Effector memory CD8-positive, alpha-beta T cell (primary cell): ENCODE results near the gene LTK.
A peak's percentile ranks its signal among the peaks of the same experiment; 100 is the strongest.

ENCODE experiments used
- ATAC-seq: fragments of 150-1000 bp; cut with Tn5 transposase; replicated peaks from 2 replicates; pipeline ENCODE4 v1.10.0; 2021; ENCODE audit warnings: mild to moderate bottlenecking, moderate library complexity
- DNase-seq, 3 experiments: peaks; one replicate each; pipeline ENCODE4 v3.0.0; 2021
- H3K27ac Mint-ChIP-seq, 2 donors: one replicate each; pipeline ENCODE4 v1.8.0; 2022; ENCODE audit warnings: mild to moderate bottlenecking in 2 of 2, mixed read lengths in 2 of 2, moderate library complexity in 2 of 2
- H3K27me3 Mint-ChIP-seq, 2 donors: one replicate each; pipeline ENCODE4 v1.8.0; 2022; ENCODE audit warnings: mixed read lengths in 2 of 2
- H3K36me3 Mint-ChIP-seq: one replicate; pipeline ENCODE4 v1.8.0; 2022; ENCODE audit warnings: mild to moderate bottlenecking, moderate library complexity, mixed read lengths; ENCODE audit not compliant: insufficient read depth
- H3K4me1 Mint-ChIP-seq, 2 donors: one replicate each; pipeline ENCODE4 v1.8.0; 2022; ENCODE audit warnings: low read depth in 2 of 2, mixed read lengths in 2 of 2
- H3K4me3 Mint-ChIP-seq, 2 donors: one replicate each; pipeline ENCODE4 v1.8.0; 2022; ENCODE audit warnings: mild to moderate bottlenecking in 2 of 2, mixed read lengths in 2 of 2, moderate library complexity in 2 of 2
- H3K9me3 Mint-ChIP-seq, 2 donors: one replicate each; pipeline ENCODE4 v1.8.0; 2022; ENCODE audit warnings: mixed read lengths in 2 of 2

LTK gene

GRCh38 chr15:41489641-41490040 lies 24.0 kb downstream of the LTK start:
- Mint-ChIP-seq H3K4me3 (no peak overlapping the region), H3K9me3 (no peaks in the 10 kb centered on the region), H3K27ac (no peak overlapping the region), H3K4me1 (peaks cover 13 to 20% of the 10 kb centered on the region in 2 donors), H3K36me3 (peaks cover 15% of the 10 kb centered on the region), H3K27me3 (peaks cover 0 to 20% of the 10 kb centered on the region in 2 donors)
- no peak for ATAC-seq
- DNase-seq: no peak

- H3K27ac Mint-ChIP-seq: peak overlapping the region; percentile 39 to 82
- peaks cover 0 to 18% of the 10 kb centered on the region in 2 donors for H3K27me3 Mint-ChIP-seq
- H3K4me3 Mint-ChIP-seq: no peak overlapping the region
- DNase-seq (no peak), ATAC-seq (peak; percentile 23)
- peaks cover 18% of the 10 kb centered on the region for H3K36me3 Mint-ChIP-seq
- peaks cover 22 to 27% of the 10 kb centered on the region in 2 donors for H3K4me1 Mint-ChIP-seq
- no peaks in the 10 kb centered on the region for H3K9me3 Mint-ChIP-seq
Measured at GRCh38 chr15:41487802-41488201, 25.8 kb downstream of the LTK start.

- Mint-ChIP-seq H3K4me3 (peak overlapping the region in 1 of 2 donors; percentile 19), H3K9me3 (no peaks in the 10 kb centered on the region), H3K27me3 (peaks cover 0 to 14% of the 10 kb centered on the region in 2 donors), H3K27ac (peak overlapping the region; percentile 39 to 82), H3K36me3 (peaks cover 18% of the 10 kb centered on the region), H3K4me1 (peaks cover 22 to 25% of the 10 kb centered on the region in 2 donors)
- no peak for DNase-seq
- no peak for ATAC-seq
Measured at GRCh38 chr15:41487381-41487780, 26.2 kb downstream of the LTK start.

GRCh38 chr15:41486286-41486685 lies 27.3 kb downstream of the LTK start:
- peaks cover 26% of the 10 kb centered on the region for H3K36me3 Mint-ChIP-seq
- H3K4me3 Mint-ChIP-seq: no peak overlapping the region
- no peak for ATAC-seq
- no peak overlapping the region for H3K27ac Mint-ChIP-seq
- peaks cover 22% of the 10 kb centered on the region in 2 donors for H3K4me1 Mint-ChIP-seq
- DNase-seq: no peak
- peaks cover 0 to 3% of the 10 kb centered on the region in 2 donors for H3K27me3 Mint-ChIP-seq
- H3K9me3 Mint-ChIP-seq: no peaks in the 10 kb centered on the region

DNA sequence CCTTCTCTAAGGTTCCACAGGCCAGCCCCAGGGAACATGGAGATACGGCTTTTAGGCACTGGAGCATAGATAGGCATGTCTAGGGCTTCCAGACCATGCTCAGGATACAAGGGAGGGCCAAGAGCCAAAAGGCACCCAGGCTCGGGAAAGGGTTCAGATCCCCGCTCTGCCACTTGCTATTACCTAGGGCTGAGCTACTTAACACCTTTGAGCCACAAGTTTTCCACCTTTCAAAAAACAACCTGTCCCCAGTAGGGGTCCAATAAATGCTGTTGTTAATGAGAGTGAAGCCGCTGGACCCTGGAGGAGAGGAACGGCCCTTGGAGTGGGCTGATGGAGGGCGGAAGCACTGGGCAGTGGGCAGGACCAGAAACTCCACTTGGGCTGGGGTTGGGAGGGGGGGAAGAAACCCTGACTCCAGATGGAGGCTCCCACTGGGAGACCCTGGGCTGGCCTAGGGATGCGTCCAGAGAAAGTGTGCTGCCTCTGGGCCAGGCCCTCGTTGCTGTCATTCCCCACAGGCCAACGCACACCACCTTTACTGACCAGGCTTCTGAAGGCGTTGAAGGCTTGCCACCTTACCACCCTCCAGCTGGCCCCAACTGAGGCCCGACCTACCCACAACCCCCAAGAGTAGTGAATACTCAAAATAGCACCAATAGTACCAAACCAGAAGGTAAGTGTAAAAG lies 28.5 kb downstream of the LTK start:
- Mint-ChIP-seq H3K27me3 (no peaks in the 10 kb centered on the region), H3K36me3 (peaks cover 31% of the 10 kb centered on the region), H3K4me1 (peaks cover 20 to 22% of the 10 kb centered on the region in 2 donors), H3K4me3 (no peak overlapping the region), H3K27ac (no peak overlapping the region), H3K9me3 (no peaks in the 10 kb centered on the region)
- ATAC-seq (no peak), DNase-seq (no peak)

DNA sequence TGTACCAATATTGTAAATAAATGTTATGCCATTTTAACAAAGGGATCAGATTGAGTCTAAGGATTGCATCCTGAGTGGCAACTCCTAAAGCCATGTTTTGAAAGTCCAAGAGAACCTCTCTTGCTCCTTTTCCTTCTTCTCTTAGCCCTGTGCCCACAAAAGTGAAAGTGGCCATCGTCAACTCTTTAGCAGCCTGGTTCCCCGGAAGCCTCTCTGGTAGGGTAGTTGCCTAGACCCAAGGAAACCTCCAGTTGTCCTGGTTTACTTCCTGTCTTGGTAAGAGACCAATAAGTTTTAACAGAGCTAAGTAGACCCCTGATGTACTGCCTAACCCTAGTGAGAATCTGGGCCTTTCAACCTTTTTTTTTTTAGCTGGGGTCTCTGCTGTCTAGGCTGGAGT lies 30.1 kb downstream of the LTK start:
- no peaks in the 10 kb centered on the region for H3K9me3 Mint-ChIP-seq
- peaks cover 20 to 22% of the 10 kb centered on the region in 2 donors for H3K4me1 Mint-ChIP-seq
- peak overlapping the region; percentile 81 to 83 for H3K27ac Mint-ChIP-seq
- H3K4me3 Mint-ChIP-seq: peak overlapping the region; percentile 62 to 64
- ATAC-seq (peak; percentile 63), DNase-seq (peak in 2 of 3 experiments; percentile 15)
- H3K36me3 Mint-ChIP-seq: peaks cover 36% of the 10 kb centered on the region
- no peaks in the 10 kb centered on the region for H3K27me3 Mint-ChIP-seq

DNA sequence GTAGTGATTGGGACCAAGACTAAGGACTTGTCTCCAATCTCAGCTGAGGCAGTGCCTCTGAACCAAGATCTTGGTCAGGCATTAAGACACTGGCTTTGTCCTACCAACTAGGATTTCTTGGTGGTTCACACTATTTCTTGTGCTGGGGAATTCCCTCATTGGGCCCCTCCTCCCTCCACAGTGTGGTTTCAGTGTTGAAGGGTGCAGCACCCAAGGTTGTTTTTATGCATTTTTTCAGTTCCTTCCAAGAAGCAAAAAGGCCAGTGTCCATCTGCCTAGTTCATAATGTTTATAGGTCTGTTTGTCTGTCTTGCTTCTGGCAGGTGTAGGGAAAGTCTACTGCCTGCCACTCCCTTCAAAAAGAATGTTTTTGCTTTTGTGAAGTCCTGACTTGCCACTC lies 30.5 kb downstream of the LTK start:
- DNase-seq: peak; percentile 40 to 48 (median 40)
- peak overlapping the region; percentile 81 to 83 for H3K27ac Mint-ChIP-seq

GRCh38 chr15:41482110-41482877 lies 31.3 kb downstream of the LTK start:
- ATAC-seq: no peak
- no peaks in the 10 kb centered on the region for H3K27me3 Mint-ChIP-seq
- peak overlapping the region; percentile 62 to 64 for H3K4me3 Mint-ChIP-seq
- peak overlapping the region; percentile 81 to 83 for H3K27ac Mint-ChIP-seq
- H3K9me3 Mint-ChIP-seq: no peaks in the 10 kb centered on the region
- DNase-seq: no peak
- H3K4me1 Mint-ChIP-seq: peaks cover 14 to 16% of the 10 kb centered on the region in 2 donors
- H3K36me3 Mint-ChIP-seq: peaks cover 38% of the 10 kb centered on the region

More for the DNA sequence above, 30.5 kb downstream of the LTK start:
- no peaks in the 10 kb centered on the region for H3K9me3 Mint-ChIP-seq
- H3K27me3 Mint-ChIP-seq: no peaks in the 10 kb centered on the region
- peaks cover 20 to 21% of the 10 kb centered on the region in 2 donors for H3K4me1 Mint-ChIP-seq
- peak; percentile 93 for ATAC-seq
- peak overlapping the region; percentile 62 to 64 for H3K4me3 Mint-ChIP-seq
- peaks cover 36% of the 10 kb centered on the region for H3K36me3 Mint-ChIP-seq

DNA sequence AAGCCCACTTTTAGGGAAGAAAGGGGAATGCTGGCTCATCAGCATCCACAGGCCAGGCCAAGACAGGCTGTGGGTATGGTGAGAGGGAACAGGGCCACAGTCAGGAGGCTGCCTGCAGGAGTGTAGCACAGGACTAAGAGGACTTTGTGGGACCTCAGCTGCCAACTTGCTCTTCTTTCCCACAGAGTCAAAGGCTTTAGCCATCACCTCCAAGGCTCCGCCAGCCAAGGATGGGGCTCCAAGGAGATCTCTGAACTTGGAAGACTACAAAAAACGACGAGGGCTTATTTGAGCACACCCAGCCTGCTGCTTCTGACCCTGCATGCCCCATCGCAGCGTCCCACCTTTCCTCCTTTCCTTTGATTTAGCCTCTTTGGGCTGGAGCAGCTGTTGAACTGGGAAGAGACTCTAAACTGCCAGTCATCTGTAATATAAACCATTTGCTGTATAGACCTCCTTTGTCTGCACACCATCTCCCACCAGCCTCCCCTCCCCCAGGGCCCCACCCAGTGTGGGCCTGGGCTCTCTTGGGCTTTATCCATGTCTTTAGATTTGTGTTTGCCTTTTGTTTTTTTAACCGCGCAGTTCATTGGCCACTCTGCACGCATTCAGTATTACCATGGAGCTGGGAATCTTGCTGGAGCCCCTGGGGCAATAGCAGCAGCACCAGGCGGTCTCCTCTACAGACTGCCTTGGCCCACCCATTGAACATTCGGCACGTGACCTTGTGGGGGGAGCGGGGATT lies 33.1 kb downstream of the LTK start:
- Mint-ChIP-seq H3K27ac (peak overlapping the region in 1 of 2 donors; percentile 7), H3K27me3 (no peaks in the 10 kb centered on the region), H3K4me1 (peaks cover 12 to 16% of the 10 kb centered on the region in 2 donors), H3K9me3 (no peaks in the 10 kb centered on the region), H3K36me3 (peaks cover 50% of the 10 kb centered on the region), H3K4me3 (no peak overlapping the region)
- no peak for ATAC-seq
- no peak for DNase-seq

DNA sequence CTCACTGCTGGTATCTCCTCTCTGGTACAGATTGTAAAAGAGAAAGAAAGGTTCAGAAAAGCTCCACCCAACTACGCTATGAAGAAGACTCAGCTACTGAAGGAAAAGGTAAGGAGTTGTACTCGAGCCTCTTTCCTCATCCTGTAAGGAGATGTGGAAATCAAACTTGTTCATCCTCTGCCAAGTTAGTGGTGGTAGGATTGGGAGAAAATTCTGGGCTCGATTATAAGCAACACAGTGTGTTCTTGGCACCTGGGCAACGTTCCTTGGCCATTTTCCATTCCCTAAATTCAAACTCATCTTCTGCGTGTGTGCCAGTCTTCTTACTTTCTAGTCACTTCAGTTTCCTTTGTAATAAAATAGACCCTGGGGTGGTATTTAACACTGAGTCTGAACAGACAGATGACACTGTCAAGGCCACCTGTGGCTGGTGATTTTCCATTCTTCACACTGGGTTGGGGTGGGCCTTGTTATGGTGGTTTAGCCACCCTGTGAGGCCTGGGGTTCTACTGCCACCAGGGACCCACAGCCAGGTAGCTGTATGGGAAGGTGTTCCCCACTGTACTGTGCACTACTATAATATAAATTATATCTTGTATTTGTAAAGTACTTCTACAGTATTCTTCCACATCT lies 37.1 kb downstream of the LTK start:
- no peaks in the 10 kb centered on the region for H3K9me3 Mint-ChIP-seq
- H3K4me1 Mint-ChIP-seq: no peaks in the 10 kb centered on the region
- H3K36me3 Mint-ChIP-seq: peaks cover 70% of the 10 kb centered on the region
- DNase-seq (no peak), ATAC-seq (no peak)
- H3K27me3 Mint-ChIP-seq: no peaks in the 10 kb centered on the region
- H3K4me3 Mint-ChIP-seq: no peak overlapping the region
- no peak overlapping the region for H3K27ac Mint-ChIP-seq

- Mint-ChIP-seq H3K27ac (peak overlapping the region in 1 of 2 donors; percentile 20), H3K4me3 (no peak overlapping the region), H3K36me3 (peaks cover 79% of the 10 kb centered on the region), H3K9me3 (no peaks in the 10 kb centered on the region), H3K4me1 (no peaks in the 10 kb centered on the region), H3K27me3 (no peaks in the 10 kb centered on the region)
- no peak for ATAC-seq
- DNase-seq: no peak
Measured at GRCh38 chr15:41474941-41475340, 38.7 kb downstream of the LTK start.

DNA sequence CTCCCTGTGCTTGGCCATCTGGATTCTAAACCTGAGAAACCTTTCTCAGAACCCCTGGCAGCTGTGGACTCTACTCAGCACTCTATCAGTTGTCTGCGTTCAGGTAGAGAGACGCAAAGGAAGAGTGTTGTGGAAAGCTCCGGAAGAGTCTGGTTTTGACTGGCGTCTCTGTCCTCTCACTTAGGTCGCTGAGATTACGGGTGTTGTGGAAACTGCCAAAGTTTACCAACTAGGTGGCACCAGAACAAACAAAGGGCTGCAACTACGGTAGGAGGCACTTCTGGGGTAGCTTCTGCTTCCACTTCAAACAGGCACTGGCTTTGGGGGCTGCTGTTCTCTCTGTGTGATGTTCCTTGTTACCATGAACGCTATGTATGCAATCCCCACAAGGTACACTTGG lies 39.2 kb downstream of the LTK start:
- ATAC-seq (peak; percentile 40), DNase-seq (no peak)
- H3K36me3 Mint-ChIP-seq: peaks cover 79% of the 10 kb centered on the region
- H3K4me1 Mint-ChIP-seq: no peaks in the 10 kb centered on the region
- H3K27me3 Mint-ChIP-seq: no peaks in the 10 kb centered on the region
- H3K9me3 Mint-ChIP-seq: no peaks in the 10 kb centered on the region
- H3K4me3 Mint-ChIP-seq: no peak overlapping the region
- peak overlapping the region in 1 of 2 donors; percentile 20 for H3K27ac Mint-ChIP-seq

DNA sequence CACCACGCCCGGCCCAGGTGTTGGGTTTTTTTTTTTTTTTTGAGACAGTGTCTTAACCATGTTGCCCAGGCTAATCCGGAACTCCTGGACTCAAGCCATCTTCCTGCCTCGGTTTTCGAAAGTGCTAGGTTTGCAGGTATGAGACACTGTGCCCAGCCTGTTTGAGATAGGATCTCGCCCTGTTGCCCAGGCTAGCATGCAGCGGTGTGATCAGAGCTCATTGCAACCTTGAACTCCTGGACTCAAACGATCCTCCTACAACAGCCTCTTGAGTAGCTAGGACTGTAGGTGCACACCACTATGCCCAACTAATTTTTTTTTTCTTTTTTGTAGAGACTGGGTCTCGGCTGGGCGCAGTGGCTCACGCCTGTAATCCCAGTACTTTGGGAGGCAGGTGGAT lies 40.2 kb downstream of the LTK start:
- H3K27ac Mint-ChIP-seq: peak overlapping the region in 1 of 2 donors; percentile 44
- H3K27me3 Mint-ChIP-seq: no peaks in the 10 kb centered on the region
- no peak for ATAC-seq
- H3K9me3 Mint-ChIP-seq: no peaks in the 10 kb centered on the region
- no peaks in the 10 kb centered on the region for H3K4me1 Mint-ChIP-seq
- no peak overlapping the region for H3K4me3 Mint-ChIP-seq
- no peak for DNase-seq
- H3K36me3 Mint-ChIP-seq: peaks cover 76% of the 10 kb centered on the region
